Measurements from ENCODE around the gene LYRM2.

DNA sequence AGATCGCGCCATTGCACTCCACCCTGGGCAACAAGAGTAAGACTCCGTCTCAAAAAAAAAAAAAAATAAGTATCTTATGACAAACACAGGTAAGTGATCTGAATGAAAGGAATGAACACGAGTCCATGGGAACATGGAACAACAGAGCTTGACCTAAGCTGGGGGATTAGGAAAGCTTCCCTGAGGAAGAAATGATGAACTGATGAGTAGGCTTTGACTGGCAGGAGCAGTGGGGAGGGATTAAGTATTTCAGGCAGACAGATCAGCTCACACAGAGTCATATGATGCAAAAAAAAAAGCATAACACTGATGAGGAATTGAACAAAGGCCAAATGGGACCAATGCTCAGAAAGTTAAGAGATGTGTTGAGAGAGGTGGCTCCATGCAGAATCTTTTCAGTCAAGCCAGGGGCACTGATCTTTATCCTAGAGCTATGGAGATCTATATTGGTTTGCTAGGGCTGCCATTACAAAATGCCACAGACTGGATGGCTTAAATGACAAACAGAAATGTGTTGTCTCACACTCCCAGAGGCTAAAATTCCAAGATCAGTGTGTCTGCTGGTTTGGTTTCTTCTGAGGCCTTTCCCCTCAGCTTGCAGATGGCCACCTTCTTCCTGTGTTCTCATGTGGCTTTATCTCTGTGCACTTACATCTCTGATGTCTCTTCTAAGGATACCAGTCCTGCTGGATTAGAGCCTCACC lies 120.0 kb downstream of the LYRM2 start:
- TF ChIP-seq, protein P1, sequence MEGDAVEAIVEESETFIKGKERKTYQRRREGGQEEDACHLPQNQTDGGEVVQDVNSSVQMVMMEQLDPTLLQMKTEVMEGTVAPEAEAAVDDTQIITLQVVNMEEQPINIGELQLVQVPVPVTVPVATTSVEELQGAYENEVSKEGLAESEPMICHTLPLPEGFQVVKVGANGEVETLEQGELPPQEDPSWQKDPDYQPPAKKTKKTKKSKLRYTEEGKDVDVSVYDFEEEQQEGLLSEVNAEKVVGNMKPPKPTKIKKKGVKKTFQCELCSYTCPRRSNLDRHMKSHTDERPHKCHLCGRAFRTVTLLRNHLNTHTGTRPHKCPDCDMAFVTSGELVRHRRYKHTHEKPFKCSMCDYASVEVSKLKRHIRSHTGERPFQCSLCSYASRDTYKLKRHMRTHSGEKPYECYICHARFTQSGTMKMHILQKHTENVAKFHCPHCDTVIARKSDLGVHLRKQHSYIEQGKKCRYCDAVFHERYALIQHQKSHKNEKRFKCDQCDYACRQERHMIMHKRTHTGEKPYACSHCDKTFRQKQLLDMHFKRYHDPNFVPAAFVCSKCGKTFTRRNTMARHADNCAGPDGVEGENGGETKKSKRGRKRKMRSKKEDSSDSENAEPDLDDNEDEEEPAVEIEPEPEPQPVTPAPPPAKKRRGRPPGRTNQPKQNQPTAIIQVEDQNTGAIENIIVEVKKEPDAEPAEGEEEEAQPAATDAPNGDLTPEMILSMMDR (IDR thresholded peaks at IDR 0.05): no peak
- TF ChIP-seq EP300 (IDR thresholded peaks at IDR 0.05) (no peak), POLR2A (IDR thresholded peaks at IDR 0.05) (no peak)

Measured in suprapubic skin (tissue), 3 donors.